Measurements from ENCODE around the gene MACROD2.

The MACROD2 gene

GRCh38 chr20:15623215-15623614 is 1627.9 kb downstream of the MACROD2 start:
- no peak for FAIRE-seq

- no peak for FAIRE-seq
These were observed 1630.7 kb downstream of the MACROD2 start for GRCh38 chr20:15625981-15626380.

GRCh38 chr20:15627089-15627488 is 1631.8 kb downstream of the MACROD2 start:
- no peak for FAIRE-seq

GRCh38 chr20:15627501-15627903 is 1632.2 kb downstream of the MACROD2 start:
- FAIRE-seq = no peak

GRCh38 chr20:15628851-15629353 is 1633.6 kb downstream of the MACROD2 start:
- FAIRE-seq = no peak

- no peak for FAIRE-seq
These were observed 1635.0 kb downstream of the MACROD2 start for GRCh38 chr20:15630360-15630759.

GRCh38 chr20:15632680-15633079 is 1637.4 kb downstream of the MACROD2 start:
- FAIRE-seq = no peak

- FAIRE-seq = no peak
These were observed 1638.8 kb downstream of the MACROD2 start for GRCh38 chr20:15634102-15634501.

GRCh38 chr20:15637546-15637945 is 1642.2 kb downstream of the MACROD2 start:
- no peak for FAIRE-seq

GRCh38 chr20:15637950-15638754 is 1642.8 kb downstream of the MACROD2 start:
- FAIRE-seq = no peak

GRCh38 chr20:15638816-15639215 is 1643.5 kb downstream of the MACROD2 start:
- no peak for FAIRE-seq

GRCh38 chr20:15639839-15640238 is 1644.5 kb downstream of the MACROD2 start:
- no peak for FAIRE-seq

- FAIRE-seq = no peak
These were observed 1646.8 kb downstream of the MACROD2 start for GRCh38 chr20:15642109-15642508.

- no peak for FAIRE-seq
These were observed 1647.4 kb downstream of the MACROD2 start for GRCh38 chr20:15642676-15643075.

- no peak for FAIRE-seq
These were observed 1648.4 kb downstream of the MACROD2 start for GRCh38 chr20:15643713-15644112.

- FAIRE-seq = no peak
These were observed 1650.5 kb downstream of the MACROD2 start for GRCh38 chr20:15645816-15646215.

GRCh38 chr20:15653396-15654207 is 1658.3 kb downstream of the MACROD2 start:
- FAIRE-seq = no peak

- no peak for FAIRE-seq
These were observed 1658.9 kb downstream of the MACROD2 start for GRCh38 chr20:15654208-15654649.

- FAIRE-seq = no peak
These were observed 1660.1 kb downstream of the MACROD2 start for GRCh38 chr20:15655295-15655874.

- FAIRE-seq = no peak
These were observed 1660.8 kb downstream of the MACROD2 start for GRCh38 chr20:15656124-15656523.

- no peak for FAIRE-seq
These were observed 1663.0 kb downstream of the MACROD2 start for GRCh38 chr20:15658295-15658694.

GRCh38 chr20:15673206-15673605 is 1677.9 kb downstream of the MACROD2 start:
- FAIRE-seq = no peak

Measured in G401.6 (cell line).